ENCODE results near the gene FXYD3.

Gene FXYD3

DNA sequence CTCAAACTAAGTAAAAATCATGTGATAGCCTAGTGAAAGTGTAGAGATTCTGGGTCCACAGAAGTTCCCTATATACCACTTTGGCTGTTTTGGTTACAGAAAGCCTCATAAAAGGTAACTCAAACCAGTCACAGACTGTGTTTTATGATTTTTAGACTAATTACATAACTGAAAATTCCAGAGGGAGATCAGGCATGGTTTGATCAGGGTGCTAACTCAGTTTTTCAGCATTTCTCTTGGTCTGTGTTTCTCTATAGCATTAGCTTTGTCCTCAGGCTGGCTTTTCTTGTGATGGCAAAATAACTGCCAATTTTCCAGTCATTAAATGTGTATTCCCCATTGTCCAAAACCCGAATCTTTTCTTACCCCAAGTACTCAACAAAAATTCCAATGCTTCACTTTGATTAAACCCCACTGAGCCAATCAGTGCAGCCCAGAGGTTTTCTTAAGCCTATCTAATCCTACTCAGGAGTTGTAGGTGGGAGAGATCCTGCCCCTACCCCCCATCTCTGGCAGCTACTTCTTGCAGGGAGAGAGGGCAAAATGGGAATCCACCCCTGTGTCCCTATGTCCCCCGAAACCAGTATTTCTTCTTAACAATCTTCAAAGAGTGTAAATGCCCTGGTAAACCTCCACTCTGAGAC is 8.6 kb upstream of the FXYD3 start:
- DNase-seq (ENCODE audit: low spot score) = no peak

- no peak for DNase-seq (ENCODE audit: low spot score)
Observed at GRCh38 chr19:35107545-35107944, 8.1 kb upstream of the FXYD3 start.

DNA sequence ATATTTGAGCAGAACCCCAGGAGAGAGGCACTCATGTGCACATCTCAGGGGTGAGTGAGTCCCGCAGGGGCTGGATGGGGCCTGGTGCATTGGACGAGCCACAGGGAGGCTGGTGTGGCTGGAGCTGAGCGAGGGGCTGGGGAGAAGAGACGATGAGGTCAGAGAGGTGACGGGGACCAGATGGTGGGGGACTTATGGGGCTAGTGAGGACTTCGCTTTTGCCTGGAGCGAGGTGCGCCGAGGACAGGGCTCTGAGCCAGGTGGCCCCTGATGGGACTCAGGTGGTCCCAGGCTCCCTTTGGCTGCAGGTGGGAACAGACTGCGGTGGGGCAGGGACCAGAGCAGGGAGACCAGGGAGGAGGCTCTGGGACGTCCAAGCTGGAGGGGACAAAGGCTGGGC is 6.9 kb upstream of the FXYD3 start:
- no peak for DNase-seq (ENCODE audit: low spot score)

DNA sequence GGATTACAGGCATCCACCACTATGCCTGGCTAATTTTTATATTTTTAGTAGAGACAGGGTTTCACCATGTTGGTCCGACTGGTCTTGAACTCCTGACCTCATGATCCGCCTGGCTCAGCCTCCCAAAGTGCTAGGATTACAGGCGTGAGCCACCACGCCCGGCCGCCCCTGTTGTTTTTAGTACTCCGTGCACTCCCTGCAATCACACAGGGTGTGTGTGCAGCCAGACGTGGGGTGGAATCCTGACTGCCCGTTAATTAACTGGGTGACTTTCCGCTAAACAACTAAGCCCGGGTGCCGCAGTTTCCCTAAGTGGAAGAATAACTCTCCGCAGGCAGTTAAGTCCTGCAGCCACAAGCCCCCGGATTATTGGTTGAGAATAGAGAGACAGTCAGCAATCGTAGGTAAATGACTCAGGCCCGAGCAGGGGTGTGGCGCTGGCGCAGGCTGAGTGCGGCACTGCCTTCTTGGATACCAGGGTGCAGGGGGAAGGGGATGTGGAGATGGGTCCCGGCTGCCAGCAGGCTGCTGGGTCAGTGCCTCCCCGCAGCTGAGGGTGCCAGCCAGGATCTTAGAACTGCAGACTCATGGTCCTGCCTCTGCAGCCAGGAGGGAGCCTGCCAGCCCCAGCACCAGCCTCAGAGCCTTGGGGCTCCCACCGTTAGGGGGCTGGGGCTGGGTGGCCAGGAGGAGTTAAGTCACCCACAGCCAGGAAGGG is 6.1 kb upstream of the FXYD3 start:
- no peak for DNase-seq (ENCODE audit: low spot score)

DNA sequence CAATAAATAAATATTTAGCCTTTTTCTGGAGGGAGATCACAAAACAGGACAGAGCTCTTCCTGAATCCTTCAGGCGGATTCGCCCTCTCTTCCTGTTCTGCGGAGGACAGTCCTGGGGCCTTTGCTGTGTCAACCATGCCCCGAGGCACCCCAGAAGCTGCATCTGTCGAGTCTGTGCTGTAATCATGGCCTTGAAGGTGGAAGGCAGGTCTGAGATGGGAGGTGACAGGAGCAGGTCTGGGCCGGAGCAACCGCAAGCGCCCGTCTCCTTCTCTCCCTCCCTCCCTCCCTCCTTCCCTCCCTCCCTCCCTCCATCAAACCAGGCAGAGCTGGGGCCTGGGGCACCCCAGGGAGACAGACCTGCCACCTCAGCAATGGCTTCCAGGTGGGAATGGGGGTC is 4.6 kb upstream of the FXYD3 start:
- DNase-seq (ENCODE audit: low spot score) = no peak

- DNase-seq (ENCODE audit: low spot score) = no peak
Observed at GRCh38 chr19:35112995-35113688, 2.5 kb upstream of the FXYD3 start.

GRCh38 chr19:35114353-35115176 is 1.1 kb upstream of the FXYD3 start:
- DNase-seq (ENCODE audit: low spot score) = peak; percentile 68

GRCh38 chr19:35116072-35116801 is 614 bp downstream of the FXYD3 start:
- DNase-seq (ENCODE audit: low spot score) = no peak

DNA sequence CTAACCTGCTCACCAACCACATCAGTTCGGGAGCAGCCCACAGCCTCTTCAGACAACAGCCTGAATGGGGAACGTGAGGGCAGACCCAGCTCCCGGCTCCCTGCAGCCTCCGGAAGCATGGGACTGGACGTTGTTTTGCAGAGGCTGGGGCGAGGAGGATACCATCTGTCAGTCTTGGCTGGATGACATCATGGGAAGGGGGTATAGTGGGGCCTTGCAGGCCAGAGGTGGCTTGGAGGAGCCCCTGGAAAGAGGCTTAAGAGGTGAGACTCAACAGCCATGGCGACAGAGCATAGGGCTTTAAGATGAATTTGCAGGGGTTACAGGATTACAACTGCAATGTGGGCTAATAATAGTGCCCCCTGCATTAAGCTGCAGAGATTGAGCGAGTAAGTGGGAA is 1.5 kb downstream of the FXYD3 start:
- DNase-seq (ENCODE audit: low spot score) = no peak

- no peak for DNase-seq (ENCODE audit: low spot score)
Observed at GRCh38 chr19:35117799-35118198, 2.2 kb downstream of the FXYD3 start.

DNA sequence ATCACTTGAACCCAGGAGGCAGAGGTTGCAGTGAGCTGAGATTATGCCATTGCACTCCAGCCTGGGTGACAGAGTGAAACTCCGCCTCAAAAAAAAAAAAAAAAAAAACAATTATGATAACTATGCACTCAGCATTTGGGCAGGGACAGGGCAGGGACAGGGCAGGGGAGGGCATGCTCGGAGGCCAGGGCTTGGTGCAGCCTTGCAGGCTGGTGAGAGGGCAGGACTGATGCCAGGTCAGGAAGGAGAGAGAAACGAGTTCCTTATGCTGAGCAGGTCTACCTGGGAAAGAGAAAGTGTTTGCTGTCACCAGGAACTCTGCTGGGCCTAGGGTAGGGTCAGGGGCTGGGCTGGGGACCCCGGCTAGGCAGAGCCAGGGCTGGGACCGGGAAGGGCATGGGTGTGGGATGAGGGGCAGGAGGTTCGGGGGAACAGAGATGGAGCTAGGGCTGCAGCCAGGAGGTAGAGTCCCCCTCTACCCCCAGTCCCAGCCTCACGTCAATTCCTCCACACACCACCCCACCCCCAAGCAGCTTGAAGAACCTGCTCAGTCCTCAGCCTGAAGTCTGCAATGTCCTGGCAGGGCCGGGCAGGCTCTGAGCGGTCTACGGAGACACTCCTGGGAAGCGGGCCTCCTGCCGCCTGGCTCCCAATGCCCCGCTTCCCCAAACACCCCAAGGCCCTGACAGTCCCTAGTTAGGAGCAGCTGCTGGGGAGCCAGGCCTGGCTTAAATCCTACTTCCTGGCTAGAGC is 2.8 kb downstream of the FXYD3 start:
- DNase-seq (ENCODE audit: low spot score) = no peak

DNA sequence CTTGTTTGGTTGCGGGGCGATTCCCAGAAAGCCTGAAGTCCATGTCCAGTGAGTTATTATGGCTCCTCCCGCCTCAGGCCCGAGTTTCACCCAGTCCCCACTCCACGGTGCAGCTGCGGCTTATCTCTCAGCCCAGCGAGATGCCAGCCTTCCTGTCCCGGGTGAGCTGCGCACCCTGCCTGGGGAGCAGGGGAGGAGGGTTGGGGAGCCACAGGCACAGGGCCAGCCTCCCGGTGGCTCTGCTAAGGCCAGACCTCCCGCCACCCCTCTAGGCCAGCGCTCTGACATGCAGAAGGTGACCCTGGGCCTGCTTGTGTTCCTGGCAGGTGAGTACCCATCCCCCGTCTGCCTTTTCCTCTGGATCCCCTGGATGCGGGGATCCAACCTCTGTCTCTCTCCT is 3.5 kb downstream of the FXYD3 start:
- no peak for DNase-seq (ENCODE audit: low spot score)

- no peak for DNase-seq (ENCODE audit: low spot score)
Observed at GRCh38 chr19:35119578-35120155, 4.0 kb downstream of the FXYD3 start.

DNA sequence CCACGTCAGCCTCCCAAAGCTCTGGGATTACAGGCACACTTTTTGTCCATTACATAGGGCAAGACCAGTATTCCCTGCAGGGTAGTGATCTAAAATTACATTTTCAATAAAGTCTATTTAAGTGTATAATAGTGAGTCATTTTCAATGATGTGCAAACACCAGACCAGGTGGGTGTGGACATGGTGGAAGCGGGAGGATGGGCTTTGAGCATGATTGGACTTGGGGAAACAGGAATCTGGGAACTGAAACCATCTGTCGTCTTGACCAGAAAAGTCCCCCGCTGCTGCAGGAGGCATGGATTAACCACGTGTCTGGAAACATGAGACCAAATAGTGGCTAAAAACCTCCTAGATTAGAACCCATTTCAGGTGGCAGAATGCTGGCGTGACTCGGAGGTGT is 4.9 kb downstream of the FXYD3 start:
- DNase-seq (ENCODE audit: low spot score) = no peak

DNA sequence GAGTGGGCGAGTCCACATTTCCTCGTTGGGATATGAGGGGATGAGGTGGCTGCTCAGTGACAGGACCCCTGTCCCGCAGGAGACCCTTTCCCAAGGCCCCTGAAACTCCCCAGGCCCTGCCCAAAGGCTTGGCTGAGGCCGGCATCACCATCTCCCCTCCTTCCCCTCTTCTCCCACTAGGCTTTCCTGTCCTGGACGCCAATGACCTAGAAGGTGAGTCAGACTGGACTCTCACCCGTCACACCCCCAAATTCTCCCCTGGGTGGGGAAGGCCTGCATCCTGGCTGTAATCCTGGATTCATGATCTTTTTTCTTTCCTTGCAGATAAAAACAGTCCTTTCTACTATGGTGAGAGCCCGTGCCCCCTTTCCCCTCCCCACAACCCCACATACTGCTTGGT is 5.3 kb downstream of the FXYD3 start:
- DNase-seq (ENCODE audit: low spot score) = no peak

- DNase-seq (ENCODE audit: low spot score) = no peak
Observed at GRCh38 chr19:35122687-35123551, 7.3 kb downstream of the FXYD3 start.

DNA sequence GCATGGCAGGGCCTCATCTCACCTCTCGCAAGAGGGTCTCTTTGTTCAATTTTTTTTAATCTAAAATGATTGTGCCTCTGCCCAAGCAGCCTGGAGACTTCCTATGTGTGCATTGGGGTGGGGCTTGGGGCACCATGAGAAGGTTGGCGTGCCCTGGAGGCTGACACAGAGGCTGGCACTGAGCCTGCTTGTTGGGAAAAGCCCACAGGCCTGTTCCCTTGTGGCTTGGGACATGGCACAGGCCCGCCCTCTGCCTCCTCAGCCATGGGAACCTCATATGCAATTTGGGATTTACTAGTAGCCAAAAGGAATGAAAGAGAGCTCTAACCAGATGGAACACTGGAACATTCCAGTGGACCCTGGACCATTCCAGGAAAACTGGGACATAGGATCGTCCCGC is 8.0 kb downstream of the FXYD3 start:
- no peak for DNase-seq (ENCODE audit: low spot score)

GRCh38 chr19:35124098-35125060 is 8.8 kb downstream of the FXYD3 start:
- peak; percentile 89 for DNase-seq (ENCODE audit: low spot score)
